Endothelial cell of umbilical vein (primary cell): ENCODE measurements around the gene RALBP1.

Experiments
- EZH2 ChIP-seq: IDR thresholded peaks from 2 replicates; pipeline ENCODE4 v1.6.1; 2012; ENCODE audit warnings: borderline replicate concordance, low read depth, mild to moderate bottlenecking, moderate library complexity, low read length, inconsistent platforms; ENCODE audit not compliant: severe bottlenecking
- POLR2A ChIP-seq: IDR thresholded peaks from 2 replicates; pipeline ENCODE4 v1.6.1; 2012; ENCODE audit warnings: low read depth, mild to moderate bottlenecking, control low read depth, low read length
- POLR2AphosphoS5 ChIP-seq: IDR thresholded peaks from 2 replicates; pipeline ENCODE4 v1.6.1; 2012; ENCODE audit warnings: low read depth, mild to moderate bottlenecking, control low read depth, low read length, moderate library complexity; ENCODE audit not compliant: insufficient read depth
- TF ChIP-seq, protein P1 (sequence below), 2 donors: IDR thresholded peaks; 1 replicate in 1 of 2; 2 replicates in 1 of 2; pipeline ENCODE4 v1.5.1; 2011; ENCODE audit warnings: low read length in 2 of 2, mild to moderate bottlenecking in 2 of 2, moderate library complexity in 2 of 2, control low read depth in 1 of 2, inconsistent platforms in 1 of 2, low read depth in 1 of 2; ENCODE audit not compliant: insufficient read depth in 1 of 2; ENCODE audit errors: extremely low read depth in 1 of 2
- TF ChIP-seq, protein P2 (sequence below): IDR thresholded peaks from 2 replicates; pipeline ENCODE4 v1.6.1; 2011; ENCODE audit not compliant: insufficient read depth, insufficient read length

DNA sequence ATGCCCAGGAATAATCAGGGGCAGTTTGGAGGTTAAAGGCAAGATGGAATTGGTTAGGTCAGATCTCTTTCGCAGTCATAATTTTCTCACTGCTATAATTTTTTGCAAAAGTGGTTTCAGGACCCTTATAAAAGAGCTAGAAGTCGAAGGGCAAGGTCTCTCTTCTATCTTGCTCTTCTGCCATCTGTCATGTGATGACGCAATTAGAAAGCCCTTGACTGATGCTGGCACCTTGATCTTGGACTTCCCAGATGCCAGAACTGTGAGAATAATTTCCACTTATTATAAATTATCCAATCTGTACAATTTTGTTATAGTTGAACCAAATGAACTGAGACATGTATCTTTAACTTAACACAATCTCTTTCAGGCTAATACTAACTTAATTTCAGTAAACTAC, 6.3 kb upstream of the RALBP1 start:
- no peak for TF ChIP-seq POLR2AphosphoS5
- TF ChIP-seq, protein P1, sequence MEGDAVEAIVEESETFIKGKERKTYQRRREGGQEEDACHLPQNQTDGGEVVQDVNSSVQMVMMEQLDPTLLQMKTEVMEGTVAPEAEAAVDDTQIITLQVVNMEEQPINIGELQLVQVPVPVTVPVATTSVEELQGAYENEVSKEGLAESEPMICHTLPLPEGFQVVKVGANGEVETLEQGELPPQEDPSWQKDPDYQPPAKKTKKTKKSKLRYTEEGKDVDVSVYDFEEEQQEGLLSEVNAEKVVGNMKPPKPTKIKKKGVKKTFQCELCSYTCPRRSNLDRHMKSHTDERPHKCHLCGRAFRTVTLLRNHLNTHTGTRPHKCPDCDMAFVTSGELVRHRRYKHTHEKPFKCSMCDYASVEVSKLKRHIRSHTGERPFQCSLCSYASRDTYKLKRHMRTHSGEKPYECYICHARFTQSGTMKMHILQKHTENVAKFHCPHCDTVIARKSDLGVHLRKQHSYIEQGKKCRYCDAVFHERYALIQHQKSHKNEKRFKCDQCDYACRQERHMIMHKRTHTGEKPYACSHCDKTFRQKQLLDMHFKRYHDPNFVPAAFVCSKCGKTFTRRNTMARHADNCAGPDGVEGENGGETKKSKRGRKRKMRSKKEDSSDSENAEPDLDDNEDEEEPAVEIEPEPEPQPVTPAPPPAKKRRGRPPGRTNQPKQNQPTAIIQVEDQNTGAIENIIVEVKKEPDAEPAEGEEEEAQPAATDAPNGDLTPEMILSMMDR (IDR thresholded peaks at IDR 0.05; ENCODE audit: extremely low read depth in 1 of 2, insufficient read depth in 1 of 2, low read depth in 1 of 2, low read length in 2 of 2), result no peak
- TF ChIP-seq EZH2, result no peak
- no peak for TF ChIP-seq POLR2A
- TF ChIP-seq, protein P2, sequence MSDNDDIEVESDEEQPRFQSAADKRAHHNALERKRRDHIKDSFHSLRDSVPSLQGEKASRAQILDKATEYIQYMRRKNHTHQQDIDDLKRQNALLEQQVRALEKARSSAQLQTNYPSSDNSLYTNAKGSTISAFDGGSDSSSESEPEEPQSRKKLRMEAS, result no peak
